Activated CD4-positive, alpha-beta T cell treated with anti-CD3 and anti-CD28 coated beads, Interleukin-2, amount 10 ng/mL, durations not matched to agents 24 days and 14 days (primary cell): ENCODE results near the gene SOX4. TPM values are rescaled to one million over a fixed set of nuclear protein-coding genes. Genes with fewer than 3 reads are reported as not detected.

Source experiments
- DNase-seq: peaks from one replicate; pipeline ENCODE4 v3.0.0; 2022
- H3K27ac Mint-ChIP-seq: one replicate; pipeline ENCODE4 v1.8.0; 2022; ENCODE audit warnings: mild to moderate bottlenecking, mixed read lengths
- H3K27me3 Mint-ChIP-seq: one replicate; pipeline ENCODE4 v1.8.0; 2022; ENCODE audit warnings: mixed read lengths
- H3K36me3 Mint-ChIP-seq: one replicate; pipeline ENCODE4 v1.8.0; 2022; ENCODE audit warnings: low read depth, mild to moderate bottlenecking, mixed read lengths
- H3K4me1 Mint-ChIP-seq: one replicate; pipeline ENCODE4 v1.8.0; 2021; ENCODE audit warnings: mixed read lengths
- H3K4me3 Mint-ChIP-seq: one replicate; pipeline ENCODE4 v1.8.0; 2022; ENCODE audit warnings: mild to moderate bottlenecking, moderate library complexity, mixed read lengths
- H3K9me3 Mint-ChIP-seq: one replicate; pipeline ENCODE4 v1.8.0; 2021; ENCODE audit warnings: mixed read lengths
- intact Hi-C: fragments of 100-400 bp; cut with micrococcal nuclease; formaldehyde crosslinking; loops from one replicate; pipeline ENCODE4 v1.15.1; 2023
- total RNA-seq: library from RNA; stranded (reverse); gene quantifications from 2 replicates; pipeline ENCODE4 v1.2.3, GENCODE V29; 2022

The SOX4 gene
- total RNA-seq, 1 donor from 2014 or later: 0.79 TPM

DNA sequence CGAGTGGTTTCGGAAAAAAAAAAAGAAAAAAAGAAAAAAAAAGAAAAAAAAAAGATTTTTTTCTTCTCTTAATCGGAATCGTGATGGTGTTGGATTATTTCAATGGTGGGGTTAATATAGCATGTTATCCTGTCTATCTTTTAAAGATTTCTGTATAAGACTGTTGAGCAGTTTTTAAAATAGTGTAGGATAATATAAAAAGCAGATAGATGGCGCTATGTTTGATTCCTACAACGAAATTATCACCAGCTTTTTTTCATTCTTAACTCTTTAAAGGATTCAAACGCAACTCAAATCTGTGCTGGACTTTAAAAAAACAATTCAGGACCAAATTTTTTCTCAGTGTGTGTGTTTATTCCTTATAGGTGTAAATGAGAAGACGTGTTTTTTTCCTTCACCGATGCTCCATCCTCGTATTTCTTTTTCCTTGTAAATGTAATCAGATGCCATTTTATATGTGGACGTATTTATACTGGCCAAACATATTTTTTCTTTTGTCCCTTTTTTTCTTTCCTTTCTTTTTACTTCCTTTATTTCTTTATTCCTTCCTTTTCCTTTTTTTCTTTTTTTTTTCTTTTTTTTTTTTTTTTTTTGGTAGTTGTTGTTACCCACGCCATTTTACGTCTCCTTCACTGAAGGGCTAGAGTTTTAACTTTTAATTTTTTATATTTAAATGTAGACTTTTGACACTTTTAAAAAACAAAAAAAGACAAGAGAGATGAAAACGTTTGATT, 3.6 kb downstream of the SOX4 start:
- peak overlapping the region; percentile 82 for H3K27ac Mint-ChIP-seq
- peaks cover 43% of the 10 kb centered on the region for H3K27me3 Mint-ChIP-seq
- H3K4me3 Mint-ChIP-seq: peak overlapping the region; percentile 88
- H3K4me1 Mint-ChIP-seq: peaks cover 22% of the 10 kb centered on the region
- H3K9me3 Mint-ChIP-seq: no peaks in the 10 kb centered on the region
- peaks cover 9% of the 10 kb centered on the region for H3K36me3 Mint-ChIP-seq
- intact Hi-C loops: loop anchor here (1.0 to 10.0 kb wide), 4 partner anchors 10 to 471 kb away; no protein-coding TSS in a partner anchor
- DNase-seq: no peak

DNA sequence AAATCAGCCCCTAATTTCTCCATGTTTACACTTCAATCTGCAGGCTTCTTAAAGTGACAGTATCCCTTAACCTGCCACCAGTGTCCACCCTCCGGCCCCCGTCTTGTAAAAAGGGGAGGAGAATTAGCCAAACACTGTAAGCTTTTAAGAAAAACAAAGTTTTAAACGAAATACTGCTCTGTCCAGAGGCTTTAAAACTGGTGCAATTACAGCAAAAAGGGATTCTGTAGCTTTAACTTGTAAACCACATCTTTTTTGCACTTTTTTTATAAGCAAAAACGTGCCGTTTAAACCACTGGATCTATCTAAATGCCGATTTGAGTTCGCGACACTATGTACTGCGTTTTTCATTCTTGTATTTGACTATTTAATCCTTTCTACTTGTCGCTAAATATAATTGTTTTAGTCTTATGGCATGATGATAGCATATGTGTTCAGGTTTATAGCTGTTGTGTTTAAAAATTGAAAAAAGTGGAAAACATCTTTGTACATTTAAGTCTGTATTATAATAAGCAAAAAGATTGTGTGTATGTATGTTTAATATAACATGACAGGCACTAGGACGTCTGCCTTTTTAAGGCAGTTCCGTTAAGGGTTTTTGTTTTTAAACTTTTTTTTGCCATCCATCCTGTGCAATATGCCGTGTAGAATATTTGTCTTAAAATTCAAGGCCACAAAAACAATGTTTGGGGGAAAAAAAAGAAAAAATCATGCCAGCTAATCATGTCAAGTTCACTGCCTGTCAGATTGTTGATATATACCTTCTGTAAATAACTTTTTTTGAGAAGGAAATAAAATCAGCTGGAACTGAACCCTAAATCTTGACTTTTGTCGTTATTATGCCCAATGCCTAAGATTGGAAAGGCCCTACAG, 4.5 kb downstream of the SOX4 start:
- intact Hi-C loops: loop anchor here (1.0 to 10.0 kb wide), 4 partner anchors 69 to 470 kb away; no protein-coding TSS in a partner anchor

DNA sequence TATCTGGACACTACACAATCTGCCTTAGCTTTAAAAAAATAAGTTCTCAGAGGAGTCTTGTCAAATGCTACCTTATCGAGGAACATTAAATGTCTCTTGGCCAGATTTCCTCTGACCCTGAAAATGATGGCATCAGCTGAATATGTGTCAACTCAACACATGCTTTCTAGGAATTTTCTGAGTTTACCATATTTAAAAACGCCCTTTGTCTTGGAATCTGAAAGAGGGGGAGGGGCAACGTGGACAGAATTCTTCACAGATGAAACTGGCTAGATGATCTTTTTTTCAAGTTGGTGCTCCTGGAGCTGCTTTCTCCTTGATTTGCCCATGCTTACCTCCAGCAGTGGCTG, 5.1 kb downstream of the SOX4 start:
- peaks cover 9% of the 10 kb centered on the region for H3K36me3 Mint-ChIP-seq
- peaks cover 43% of the 10 kb centered on the region for H3K27me3 Mint-ChIP-seq
- no peak overlapping the region for H3K27ac Mint-ChIP-seq
- H3K4me1 Mint-ChIP-seq: peaks cover 22% of the 10 kb centered on the region
- intact Hi-C loops: loop anchor here (2.0 to 10.0 kb wide), 3 partner anchors 68 to 326 kb away; no protein-coding TSS in a partner anchor
- H3K4me3 Mint-ChIP-seq: no peak overlapping the region
- H3K9me3 Mint-ChIP-seq: no peaks in the 10 kb centered on the region
- DNase-seq: no peak

More for the DNA sequence above, 4.5 kb downstream of the SOX4 start:
- peak overlapping the region; percentile 32 for H3K4me3 Mint-ChIP-seq
- H3K27ac Mint-ChIP-seq: no peak overlapping the region
- H3K9me3 Mint-ChIP-seq: no peaks in the 10 kb centered on the region
- peaks cover 9% of the 10 kb centered on the region for H3K36me3 Mint-ChIP-seq
- peaks cover 43% of the 10 kb centered on the region for H3K27me3 Mint-ChIP-seq
- DNase-seq: no peak
- H3K4me1 Mint-ChIP-seq: peaks cover 22% of the 10 kb centered on the region

DNA sequence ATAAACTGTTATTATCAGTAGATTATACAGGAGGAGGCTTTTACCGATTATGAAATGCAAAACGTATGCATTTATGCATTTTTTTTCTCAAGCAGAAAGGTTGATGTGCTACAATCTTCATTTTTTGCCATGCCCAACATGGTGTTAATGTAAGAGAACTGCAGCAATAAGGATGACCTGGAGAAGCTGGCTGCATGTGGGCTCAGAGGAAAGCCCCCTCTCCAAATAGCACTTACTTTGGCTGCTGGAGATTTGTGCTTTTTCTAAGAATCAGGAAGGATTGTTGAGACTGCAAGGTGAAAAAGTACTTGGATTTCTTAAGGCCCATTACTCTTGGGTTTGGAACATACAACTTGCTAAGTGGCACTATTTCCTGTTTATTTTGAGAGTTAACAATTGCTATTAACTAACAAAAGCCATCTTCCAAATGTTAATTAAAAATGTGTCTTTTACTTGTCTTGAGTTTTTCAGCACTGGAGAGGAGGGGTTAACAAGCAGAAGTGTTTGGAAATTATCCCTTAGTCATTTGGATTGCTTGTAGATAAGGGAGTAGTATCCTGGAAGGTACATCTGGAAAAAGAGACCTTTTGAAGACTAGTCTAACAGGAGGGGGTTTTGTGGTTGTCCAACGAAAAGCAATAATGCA, 5.6 kb downstream of the SOX4 start:
- intact Hi-C loops: loop anchor here (2.0 to 10.0 kb wide), 3 partner anchors 68 to 326 kb away; no protein-coding TSS in a partner anchor
- DNase-seq: no peak
- H3K4me1 Mint-ChIP-seq: peaks cover 22% of the 10 kb centered on the region
- peaks cover 43% of the 10 kb centered on the region for H3K27me3 Mint-ChIP-seq
- peaks cover 9% of the 10 kb centered on the region for H3K36me3 Mint-ChIP-seq
- no peak overlapping the region for H3K27ac Mint-ChIP-seq
- no peak overlapping the region for H3K4me3 Mint-ChIP-seq
- H3K9me3 Mint-ChIP-seq: no peaks in the 10 kb centered on the region

DNA sequence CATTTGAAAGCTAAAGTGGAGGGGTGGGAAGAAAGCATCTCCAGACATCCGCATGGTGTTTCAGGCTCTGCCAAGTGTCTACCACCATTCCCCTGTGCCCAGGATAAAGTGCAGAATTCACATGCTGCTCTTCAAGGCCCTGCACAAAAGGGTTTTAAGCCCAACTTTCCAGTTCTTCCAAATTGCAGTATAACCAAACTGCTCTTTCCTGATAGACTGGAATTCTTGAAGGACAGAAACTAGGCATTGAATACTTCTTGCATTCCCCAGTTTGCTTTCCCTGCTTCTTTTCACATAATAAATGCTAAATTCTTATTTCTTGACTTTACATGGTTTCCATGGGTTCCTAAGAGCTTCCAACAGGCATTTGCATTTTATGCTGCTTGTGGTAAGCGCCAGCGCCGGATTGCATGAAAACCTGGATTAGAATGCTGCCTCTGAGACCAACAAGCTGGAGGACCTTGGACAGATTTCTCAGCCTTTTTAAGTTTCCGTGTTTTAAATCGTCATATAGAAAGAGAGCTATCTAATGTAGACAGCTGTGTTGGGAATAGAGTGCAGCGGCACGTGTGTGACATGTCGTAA, 7.9 kb downstream of the SOX4 start:
- H3K9me3 Mint-ChIP-seq: no peaks in the 10 kb centered on the region

DNA sequence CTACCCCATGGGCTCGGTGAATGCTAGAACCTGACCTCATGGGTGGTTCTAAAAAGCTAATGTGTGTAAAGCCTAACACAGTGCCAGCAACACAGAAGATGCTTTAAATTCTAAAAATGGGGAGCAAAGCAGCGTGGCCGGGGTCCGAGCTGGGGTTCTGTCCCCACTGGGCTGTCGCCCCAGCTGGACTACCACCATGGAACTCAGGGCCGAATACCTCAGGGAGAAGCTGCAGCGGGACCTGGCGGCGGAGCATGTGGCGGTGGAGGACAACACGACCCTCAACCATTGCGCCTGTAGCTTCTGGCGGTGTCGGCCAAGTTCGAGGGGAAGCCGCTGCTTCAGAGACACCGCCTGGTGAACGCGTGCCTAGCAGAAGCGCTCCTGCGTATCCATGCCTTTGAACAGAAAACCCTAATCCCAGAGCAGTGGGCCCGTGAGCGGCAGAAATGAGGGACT, 8.4 kb downstream of the SOX4 start:
- intact Hi-C loops: no loop called here
- peaks cover 2% of the 10 kb centered on the region for H3K36me3 Mint-ChIP-seq
- peaks cover 26% of the 10 kb centered on the region for H3K27me3 Mint-ChIP-seq
- H3K27ac Mint-ChIP-seq: no peak overlapping the region
- H3K9me3 Mint-ChIP-seq: no peaks in the 10 kb centered on the region
- H3K4me1 Mint-ChIP-seq: peaks cover 5% of the 10 kb centered on the region
- H3K4me3 Mint-ChIP-seq: no peak overlapping the region
- DNase-seq: no peak

More for the DNA sequence above, 7.9 kb downstream of the SOX4 start:
- no peak for DNase-seq
- intact Hi-C loops: no loop called here
- no peak overlapping the region for H3K27ac Mint-ChIP-seq
- H3K36me3 Mint-ChIP-seq: peaks cover 3% of the 10 kb centered on the region
- peaks cover 31% of the 10 kb centered on the region for H3K27me3 Mint-ChIP-seq
- no peak overlapping the region for H3K4me3 Mint-ChIP-seq
- H3K4me1 Mint-ChIP-seq: peaks cover 9% of the 10 kb centered on the region

DNA sequence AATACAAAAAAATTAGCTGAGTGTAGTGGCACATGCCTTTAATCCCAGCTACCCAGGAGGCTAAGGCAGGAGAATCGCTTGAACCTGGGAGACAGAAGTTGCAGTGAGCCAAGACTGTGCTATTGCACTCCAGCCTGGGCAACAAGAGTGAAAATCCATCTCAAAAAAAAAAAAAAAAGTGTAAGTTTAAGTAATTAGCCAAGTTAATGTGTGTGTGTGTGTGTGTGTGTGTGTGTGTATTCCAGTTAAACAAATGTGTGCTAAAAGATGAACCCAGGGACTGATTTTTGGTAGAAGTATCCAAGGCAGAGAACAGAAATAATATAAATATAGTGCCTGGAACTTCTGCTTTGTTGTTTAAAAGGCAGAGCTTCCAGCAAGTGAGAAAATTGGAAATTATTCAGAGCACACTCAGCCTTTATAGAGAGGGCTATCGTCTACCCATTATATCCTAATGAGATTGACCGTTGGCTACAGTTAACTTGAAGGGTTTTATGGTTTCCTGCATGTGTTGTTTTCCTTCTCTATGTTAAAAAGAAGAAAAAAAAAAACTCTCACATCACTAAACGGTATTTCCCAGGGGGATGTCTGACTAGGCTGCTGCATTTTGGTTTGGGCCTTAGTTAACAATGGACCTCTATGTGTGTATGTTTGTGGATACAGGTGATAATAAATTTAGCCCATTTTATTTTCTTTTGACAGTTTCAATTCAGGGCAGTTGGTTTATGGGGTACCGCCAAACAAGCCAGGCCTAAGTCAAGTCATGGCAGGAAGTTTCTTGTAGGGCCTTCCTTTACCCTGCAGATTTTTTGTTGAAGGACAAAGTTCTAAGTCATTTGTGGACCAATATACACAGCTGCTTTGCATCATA, 9.8 kb downstream of the SOX4 start:
- H3K9me3 Mint-ChIP-seq: no peaks in the 10 kb centered on the region
- DNase-seq: no peak
- no peaks in the 10 kb centered on the region for H3K36me3 Mint-ChIP-seq
- peaks cover 2% of the 10 kb centered on the region for H3K4me1 Mint-ChIP-seq
- peaks cover 16% of the 10 kb centered on the region for H3K27me3 Mint-ChIP-seq
- no peak overlapping the region for H3K4me3 Mint-ChIP-seq
- no peak overlapping the region for H3K27ac Mint-ChIP-seq
- intact Hi-C loops: no loop called here

DNA sequence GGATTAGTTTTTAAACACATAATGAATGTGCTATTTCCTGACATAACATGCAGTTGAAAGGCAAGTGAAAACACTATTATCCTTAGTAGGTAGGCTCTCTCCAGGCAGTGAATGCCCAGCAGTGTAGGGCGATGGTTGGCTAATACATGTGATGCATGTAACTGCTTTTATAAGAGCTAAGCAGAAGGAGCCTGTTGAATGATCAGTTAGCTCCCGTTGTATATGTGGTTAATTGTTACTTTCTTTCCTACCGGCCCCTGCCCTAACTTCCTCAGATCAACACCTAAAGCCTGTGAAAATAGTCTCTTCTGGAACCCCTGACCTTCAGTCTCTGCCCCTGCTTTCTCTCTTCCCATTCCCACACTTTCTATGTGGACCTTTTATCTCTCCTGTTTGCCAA, 10.5 kb downstream of the SOX4 start:
- H3K4me1 Mint-ChIP-seq: no peaks in the 10 kb centered on the region
- intact Hi-C loops: no loop called here
- peaks cover 9% of the 10 kb centered on the region for H3K27me3 Mint-ChIP-seq
- no peaks in the 10 kb centered on the region for H3K9me3 Mint-ChIP-seq
- H3K27ac Mint-ChIP-seq: no peak overlapping the region
- no peak for DNase-seq
- no peak overlapping the region for H3K4me3 Mint-ChIP-seq
- no peaks in the 10 kb centered on the region for H3K36me3 Mint-ChIP-seq

DNA sequence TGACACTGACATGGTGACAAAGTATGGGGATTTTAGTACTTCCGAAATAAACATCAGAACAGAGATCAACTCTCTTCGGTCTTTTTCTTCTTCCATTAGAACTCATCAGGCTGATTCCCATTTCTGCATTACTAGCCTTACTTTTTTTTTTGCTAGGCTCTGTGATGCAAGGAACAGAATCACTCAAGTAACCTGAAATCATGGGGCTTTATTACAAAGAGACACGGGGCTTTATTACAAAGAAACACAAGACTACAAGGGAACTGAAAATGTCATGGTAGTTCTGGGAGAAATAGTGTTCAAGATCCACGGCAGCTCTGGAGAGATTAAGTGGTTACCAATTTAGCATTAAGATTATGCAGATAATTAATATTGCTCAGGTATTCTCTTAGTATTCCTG, 11.6 kb downstream of the SOX4 start:
- H3K27ac Mint-ChIP-seq: no peak overlapping the region
- H3K4me1 Mint-ChIP-seq: no peaks in the 10 kb centered on the region
- intact Hi-C loops: no loop called here
- H3K9me3 Mint-ChIP-seq: no peaks in the 10 kb centered on the region
- no peak overlapping the region for H3K4me3 Mint-ChIP-seq
- H3K36me3 Mint-ChIP-seq: no peaks in the 10 kb centered on the region
- no peak for DNase-seq
- H3K27me3 Mint-ChIP-seq: peaks cover 3% of the 10 kb centered on the region

DNA sequence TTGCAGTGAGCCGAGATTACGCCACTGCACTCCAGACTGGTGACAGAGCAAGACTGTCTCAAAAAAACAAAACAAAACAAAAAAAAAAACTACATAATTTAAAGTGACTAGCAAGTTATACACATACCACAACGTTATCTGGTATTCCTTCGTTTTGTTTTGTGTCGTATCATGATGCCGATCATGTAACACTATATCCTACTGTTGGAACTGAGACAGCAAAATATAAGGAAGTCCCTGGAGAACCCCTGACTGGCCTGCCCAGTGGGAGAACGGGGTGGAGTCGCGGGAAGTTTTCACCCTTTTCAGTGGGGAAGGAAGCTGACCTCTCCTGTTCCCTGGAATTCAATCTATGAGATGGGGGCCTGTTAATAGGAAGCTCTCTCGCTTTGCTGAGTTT, 15.1 kb downstream of the SOX4 start:
- intact Hi-C loops: no loop called here
- H3K36me3 Mint-ChIP-seq: no peaks in the 10 kb centered on the region
- H3K9me3 Mint-ChIP-seq: no peaks in the 10 kb centered on the region
- H3K27me3 Mint-ChIP-seq: no peaks in the 10 kb centered on the region
- H3K4me3 Mint-ChIP-seq: no peak overlapping the region
- no peak for DNase-seq
- H3K4me1 Mint-ChIP-seq: no peaks in the 10 kb centered on the region
- no peak overlapping the region for H3K27ac Mint-ChIP-seq

DNA sequence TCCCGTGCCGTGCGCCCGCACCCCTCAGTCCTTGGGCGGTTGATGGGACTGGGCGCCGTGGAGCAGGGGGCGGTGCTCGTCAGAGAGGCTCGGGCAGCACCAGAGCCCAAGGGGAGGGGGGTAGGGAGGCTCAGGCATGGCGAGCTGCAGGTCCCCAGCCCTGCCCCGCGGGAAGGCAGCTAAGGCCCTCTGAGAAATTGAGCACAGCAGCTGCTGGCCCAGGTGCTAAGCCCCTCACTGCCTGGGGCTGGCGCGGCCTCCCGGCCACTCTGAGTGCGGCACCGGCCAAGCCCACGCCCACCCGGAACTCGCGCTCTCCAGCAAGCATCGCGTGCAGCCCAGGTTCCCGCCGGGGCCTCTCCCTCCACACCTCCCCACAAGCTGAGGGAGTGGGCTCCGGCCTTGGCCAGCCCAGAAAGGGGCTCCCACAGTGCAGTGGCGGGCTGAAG, 16.4 kb downstream of the SOX4 start:
- H3K36me3 Mint-ChIP-seq: no peaks in the 10 kb centered on the region
- no peaks in the 10 kb centered on the region for H3K27me3 Mint-ChIP-seq
- no peaks in the 10 kb centered on the region for H3K9me3 Mint-ChIP-seq
- H3K4me1 Mint-ChIP-seq: no peaks in the 10 kb centered on the region
- no peak overlapping the region for H3K4me3 Mint-ChIP-seq
- DNase-seq: no peak
- intact Hi-C loops: no loop called here
- no peak overlapping the region for H3K27ac Mint-ChIP-seq

DNA sequence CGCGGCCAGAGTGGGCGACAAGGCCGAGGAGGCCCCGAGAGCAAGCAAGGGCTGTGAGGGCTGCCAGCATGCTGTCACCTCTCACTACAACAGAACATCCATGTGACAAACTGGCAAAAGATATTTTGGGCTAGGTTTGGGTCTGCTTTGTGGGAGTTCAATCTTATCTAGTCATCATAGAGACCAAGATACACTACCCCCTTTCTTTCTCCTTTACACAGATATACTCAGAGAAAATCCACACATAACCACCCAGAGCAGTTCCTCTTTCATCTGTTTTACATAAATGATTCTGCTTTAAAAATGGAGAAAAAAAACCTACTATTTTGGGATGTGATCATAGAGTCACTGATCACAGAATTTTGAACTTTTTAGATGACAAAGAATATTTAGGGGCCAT, 16.8 kb downstream of the SOX4 start:
- Mint-ChIP-seq H3K4me1 (no peaks in the 10 kb centered on the region), H3K27me3 (peaks cover under 1% of the 10 kb centered on the region), H3K27ac (no peak overlapping the region), H3K4me3 (no peak overlapping the region), H3K9me3 (no peaks in the 10 kb centered on the region), H3K36me3 (no peaks in the 10 kb centered on the region)
- no peak for DNase-seq
- intact Hi-C loops: no loop called here

DNA sequence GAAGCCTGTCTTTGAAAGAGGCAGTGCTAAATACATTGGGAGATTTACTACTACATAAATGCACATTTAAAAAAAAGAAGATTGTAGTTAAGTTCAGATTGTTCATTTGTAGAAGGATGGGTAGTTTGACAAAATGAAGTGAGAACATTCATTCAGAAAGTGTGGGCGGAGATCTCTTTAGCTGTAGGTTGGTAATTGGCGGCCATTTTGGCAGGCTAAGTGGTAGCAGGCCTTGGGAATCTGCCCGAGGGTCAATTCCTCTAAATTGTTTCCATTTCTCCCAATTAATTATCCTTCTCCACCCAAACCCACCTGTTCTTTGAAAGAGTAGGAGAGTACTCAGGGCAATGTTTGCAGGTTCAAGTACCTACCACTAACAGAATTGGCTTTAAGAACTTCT, 17.9 kb downstream of the SOX4 start:
- no peak for DNase-seq
- Mint-ChIP-seq H3K27ac (no peak overlapping the region), H3K4me1 (no peaks in the 10 kb centered on the region), H3K36me3 (no peaks in the 10 kb centered on the region), H3K4me3 (no peak overlapping the region), H3K27me3 (peaks cover 3% of the 10 kb centered on the region), H3K9me3 (no peaks in the 10 kb centered on the region)
- intact Hi-C loops: no loop called here
